Mucosa of descending colon (tissue), 3 donors: ENCODE results near the gene NF1. TPM values are rescaled to one million over a fixed set of nuclear protein-coding genes. Genes with fewer than 3 reads are reported as not detected.

Experiments
- ATAC-seq: fragments of 200-7000 bp; cut with Tn5 transposase; one replicate; pipeline ENCODE4 v1.9.1; 2020; ENCODE audit warnings: mild to moderate bottlenecking, moderate library complexity
- DNase-seq, 3 donors: peaks; one replicate each; pipeline ENCODE4 v3.0.0-alpha.2; 2020
- H3K36me3 ChIP-seq: fragments of 200-600 bp; one replicate; pipeline ENCODE4 v1.8.0; 2021; ENCODE audit warnings: low read depth, mild to moderate bottlenecking
- H3K4me1 ChIP-seq: fragments of 200-600 bp; one replicate; pipeline ENCODE4 v1.8.0; 2021; ENCODE audit warnings: low read depth, mild to moderate bottlenecking
- H3K4me3 ChIP-seq: fragments of 200-600 bp; one replicate; pipeline ENCODE4 v1.8.0; 2021; ENCODE audit warnings: mild to moderate bottlenecking
- H3K9me3 ChIP-seq: fragments of 200-600 bp; one replicate; pipeline ENCODE4 v1.8.0; 2021; ENCODE audit warnings: mild to moderate bottlenecking
- intact Hi-C, 2 donors: fragments of 100-400 bp; cut with DNase I in 1 of 2; cut with micrococcal nuclease in 1 of 2; formaldehyde crosslinking; loops; one replicate each; pipeline versions ENCODE4 v1.11.0 to v1.11.1; 2022; cut with DNase I, micrococcal nuclease
- total RNA-seq, 3 donors: library from RNA; stranded (reverse); fragmentation: NEBNext Ultra II Directional in 2 of 3; extraction: Animal tissue kit (Norgen Biotek cat#: 25700) in 2 of 3; gene quantifications; one replicate each; pipeline versions ENCODE4 v1.2.1 to v1.2.4, GENCODE V29; 2021 to 2023
- TF ChIP-seq, protein P1 (sequence below): fragments of 200-600 bp; IDR thresholded peaks from one replicate; pipeline ENCODE4 v1.8.0; 2022; ENCODE audit warnings: antibody characterized with exemption, mild to moderate bottlenecking
- donor health status: DM: no; HTN: no; CAD: no; lungs with moderate emphysema.
- donor health status: DM: no; HTN: no; CAD: no.
- donor health status: DM: no; HTN: yes; CAD: no.

Gene NF1
- total RNA-seq, 3 donors from 2014 or later: 51.9 to 67.6 (median 52.4) TPM

DNA sequence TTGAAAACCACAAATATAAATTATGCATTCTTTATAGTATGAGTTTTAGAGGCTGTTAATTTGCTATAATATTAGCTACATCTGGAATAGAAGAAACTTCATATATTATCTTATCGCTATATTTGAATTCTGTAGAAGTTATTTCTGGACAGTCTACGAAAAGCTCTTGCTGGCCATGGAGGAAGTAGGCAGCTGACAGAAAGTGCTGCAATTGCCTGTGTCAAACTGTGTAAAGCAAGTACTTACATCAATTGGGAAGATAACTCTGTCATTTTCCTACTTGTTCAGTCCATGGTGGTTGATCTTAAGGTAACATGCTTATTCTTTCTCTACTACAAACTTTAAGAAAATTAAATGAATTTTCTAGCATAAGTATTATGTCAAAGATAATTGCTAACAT lies 105.5 kb downstream of the NF1 start:
- ATAC-seq: no peak
- TF ChIP-seq, protein P1, sequence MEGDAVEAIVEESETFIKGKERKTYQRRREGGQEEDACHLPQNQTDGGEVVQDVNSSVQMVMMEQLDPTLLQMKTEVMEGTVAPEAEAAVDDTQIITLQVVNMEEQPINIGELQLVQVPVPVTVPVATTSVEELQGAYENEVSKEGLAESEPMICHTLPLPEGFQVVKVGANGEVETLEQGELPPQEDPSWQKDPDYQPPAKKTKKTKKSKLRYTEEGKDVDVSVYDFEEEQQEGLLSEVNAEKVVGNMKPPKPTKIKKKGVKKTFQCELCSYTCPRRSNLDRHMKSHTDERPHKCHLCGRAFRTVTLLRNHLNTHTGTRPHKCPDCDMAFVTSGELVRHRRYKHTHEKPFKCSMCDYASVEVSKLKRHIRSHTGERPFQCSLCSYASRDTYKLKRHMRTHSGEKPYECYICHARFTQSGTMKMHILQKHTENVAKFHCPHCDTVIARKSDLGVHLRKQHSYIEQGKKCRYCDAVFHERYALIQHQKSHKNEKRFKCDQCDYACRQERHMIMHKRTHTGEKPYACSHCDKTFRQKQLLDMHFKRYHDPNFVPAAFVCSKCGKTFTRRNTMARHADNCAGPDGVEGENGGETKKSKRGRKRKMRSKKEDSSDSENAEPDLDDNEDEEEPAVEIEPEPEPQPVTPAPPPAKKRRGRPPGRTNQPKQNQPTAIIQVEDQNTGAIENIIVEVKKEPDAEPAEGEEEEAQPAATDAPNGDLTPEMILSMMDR: no peak

DNA sequence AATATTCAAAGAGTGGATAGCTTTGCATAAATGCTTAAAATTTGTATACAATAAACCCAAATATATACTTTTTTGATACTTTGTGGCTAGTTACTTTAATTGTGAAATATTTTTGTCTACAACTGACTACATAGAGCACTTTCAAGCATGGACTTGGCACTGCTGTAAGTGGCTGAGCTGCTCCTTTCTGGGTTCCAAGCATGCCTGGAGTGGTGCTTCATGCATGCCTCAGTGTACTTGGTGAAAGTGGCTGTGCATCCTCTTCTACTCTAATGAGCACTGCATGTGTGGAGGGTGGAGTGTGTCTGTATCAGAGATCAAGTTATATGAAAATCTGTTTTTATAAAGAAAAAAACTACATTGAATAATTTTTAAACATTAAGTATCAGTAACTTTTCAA lies 108.2 kb downstream of the NF1 start:
- TF ChIP-seq, protein P1: no peak
- no peaks in the 10 kb centered on the region for H3K9me3 ChIP-seq
- no peaks in the 10 kb centered on the region for H3K36me3 ChIP-seq
- H3K4me1 ChIP-seq: no peaks in the 10 kb centered on the region
- DNase-seq (no peak), ATAC-seq (no peak)
- no peak overlapping the region for H3K4me3 ChIP-seq
- intact Hi-C loops: no loop called here

More for the DNA sequence above, 105.5 kb downstream of the NF1 start:
- H3K9me3 ChIP-seq: no peaks in the 10 kb centered on the region
- no peak for DNase-seq
- H3K4me1 ChIP-seq: no peaks in the 10 kb centered on the region
- intact Hi-C loops: no loop called here
- H3K4me3 ChIP-seq: no peak overlapping the region
- no peaks in the 10 kb centered on the region for H3K36me3 ChIP-seq

DNA sequence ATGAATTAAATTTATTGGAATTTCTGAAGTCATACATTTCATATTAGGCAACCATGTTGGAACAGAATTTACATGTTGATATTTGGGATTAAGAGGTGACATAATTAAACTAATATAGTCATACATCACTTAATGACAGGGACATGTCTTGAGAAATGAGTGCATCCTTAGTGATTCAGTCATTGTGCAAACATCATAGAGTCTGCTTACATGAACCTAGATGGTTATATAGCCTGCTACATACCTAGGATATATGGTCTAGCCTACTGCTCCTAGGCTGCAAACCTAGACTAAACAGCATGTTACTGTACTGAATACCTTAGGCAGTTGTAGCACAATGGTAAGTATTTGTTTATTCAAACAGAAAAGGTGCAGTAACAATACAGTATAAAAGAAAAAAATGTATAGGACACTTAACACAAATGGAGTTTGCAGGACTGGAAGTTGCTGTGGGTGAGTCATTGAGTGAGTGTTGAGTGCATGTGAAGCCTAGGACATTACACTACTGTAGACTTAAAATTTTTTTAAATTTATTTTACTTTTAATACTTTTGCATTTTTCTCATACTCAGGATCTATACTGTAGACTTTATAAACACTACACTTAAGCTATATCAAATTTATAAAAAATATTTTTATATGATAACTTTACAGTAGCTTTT lies 116.7 kb downstream of the NF1 start:
- H3K36me3 ChIP-seq: no peaks in the 10 kb centered on the region
- intact Hi-C loops: no loop called here

DNA sequence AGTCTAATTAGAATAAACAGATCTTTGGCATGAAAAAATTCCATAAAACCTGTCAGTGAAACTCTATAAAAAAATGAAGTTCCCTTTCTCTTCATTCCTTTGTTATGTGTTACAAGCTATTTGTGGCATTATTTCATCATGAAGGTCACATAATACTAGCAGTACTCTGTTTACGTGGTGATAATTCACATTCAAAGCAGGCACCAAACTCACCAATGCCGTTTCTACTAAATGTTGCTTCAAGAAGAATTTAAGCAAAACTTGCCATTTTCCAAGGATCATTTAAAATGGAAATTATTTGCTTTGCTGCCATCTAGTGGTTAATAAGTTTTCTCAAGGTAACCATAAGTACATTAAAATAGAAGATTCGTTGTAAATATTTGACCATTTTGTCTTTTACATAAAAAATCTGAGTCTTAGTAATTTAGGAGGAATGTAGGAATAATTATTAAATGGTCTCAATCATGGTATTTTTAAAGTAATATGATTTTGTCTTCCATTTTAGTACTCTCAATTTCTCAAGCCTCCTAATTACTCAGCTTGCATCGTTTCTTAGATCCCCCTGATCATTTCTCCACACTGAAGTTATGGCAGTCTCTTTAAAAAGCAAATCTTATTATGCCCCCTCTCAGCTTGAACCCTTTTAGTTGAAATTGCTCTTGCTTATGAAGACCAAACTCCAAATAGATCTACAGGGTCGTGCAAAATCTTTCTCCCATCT lies 121.4 kb downstream of the NF1 start:
- TF ChIP-seq, protein P1: no peak
- no peaks in the 10 kb centered on the region for H3K36me3 ChIP-seq
- H3K4me1 ChIP-seq: no peaks in the 10 kb centered on the region
- intact Hi-C loops: loop anchor here (5.0 kb wide), 1 partner anchor 204 kb away; no protein-coding TSS in a partner anchor
- no peak overlapping the region for H3K4me3 ChIP-seq
- no peak for DNase-seq
- no peak for ATAC-seq
- H3K9me3 ChIP-seq: no peaks in the 10 kb centered on the region

More for the DNA sequence above, 116.7 kb downstream of the NF1 start:
- DNase-seq (no peak), ATAC-seq (no peak)
- Histone ChIP-seq H3K4me3 (no peak overlapping the region), H3K9me3 (no peaks in the 10 kb centered on the region), H3K4me1 (no peaks in the 10 kb centered on the region)
- TF ChIP-seq, protein P1: no peak

DNA sequence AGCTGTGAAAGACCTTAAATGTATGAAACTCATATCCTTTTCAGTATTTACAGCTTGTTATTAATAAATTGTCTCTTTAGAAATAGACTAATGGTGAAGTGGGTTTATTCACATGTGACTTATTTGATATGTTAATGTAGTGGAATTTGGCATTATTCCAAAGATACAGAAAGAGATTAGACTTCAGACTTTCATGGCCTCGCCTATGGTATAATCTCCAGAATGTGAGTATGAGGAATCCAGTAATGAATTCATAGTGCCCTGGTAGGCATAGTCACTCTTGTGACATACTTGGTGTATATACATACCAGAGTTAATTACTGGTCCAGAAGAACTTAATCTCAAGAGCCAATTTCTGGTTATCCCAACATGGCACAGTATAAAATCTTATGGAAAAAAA lies 129.6 kb downstream of the NF1 start:
- Histone ChIP-seq H3K36me3 (no peaks in the 10 kb centered on the region), H3K4me3 (no peak overlapping the region), H3K4me1 (no peaks in the 10 kb centered on the region), H3K9me3 (no peaks in the 10 kb centered on the region)
- DNase-seq (no peak), ATAC-seq (peak; percentile 36)
- intact Hi-C loops: no loop called here
- TF ChIP-seq, protein P1: no peak
